Central memory CD8-positive, alpha-beta T cell (primary cell): Measurements from ENCODE around the gene FAM181A.

Source experiments
- ATAC-seq: fragments of 150-1000 bp; cut with Tn5 transposase; replicated peaks from 2 replicates; pipeline ENCODE4 v1.10.0; 2022; ENCODE audit warnings: mild to moderate bottlenecking, moderate FRiP score, moderate number of reproducible peaks; ENCODE audit not compliant: poor library complexity, severe bottlenecking; ENCODE audit errors: extremely low read depth
- DNase-seq, 2 donors: peaks; one replicate each; pipeline ENCODE4 v3.0.0; 2021; ENCODE audit warnings: low spot score in 2 of 2
- H3K27ac Mint-ChIP-seq: one replicate; pipeline ENCODE4 v1.8.0; 2022; ENCODE audit warnings: low read depth, mild to moderate bottlenecking, moderate library complexity, mixed read lengths
- H3K27me3 Mint-ChIP-seq: one replicate; pipeline ENCODE4 v1.8.0; 2022; ENCODE audit warnings: mixed read lengths
- H3K36me3 Mint-ChIP-seq: one replicate; pipeline ENCODE4 v1.8.0; 2022; ENCODE audit warnings: mild to moderate bottlenecking, moderate library complexity, mixed read lengths; ENCODE audit not compliant: insufficient read depth
- H3K4me1 Mint-ChIP-seq: one replicate; pipeline ENCODE4 v1.8.0; 2022; ENCODE audit warnings: mixed read lengths
- H3K4me3 Mint-ChIP-seq: one replicate; pipeline ENCODE4 v1.8.0; 2022; ENCODE audit warnings: mild to moderate bottlenecking, moderate library complexity, mixed read lengths
- H3K9me3 Mint-ChIP-seq: one replicate; pipeline ENCODE4 v1.8.0; 2022; ENCODE audit warnings: mixed read lengths

Gene FAM181A

GRCh38 chr14:93958567-93959238 lies 31.6 kb downstream of the FAM181A start:
- H3K4me3 Mint-ChIP-seq, result peak overlapping the region; percentile 79
- no peak for DNase-seq
- H3K36me3 Mint-ChIP-seq, result peaks cover 44% of the 10 kb centered on the region
- H3K27ac Mint-ChIP-seq, result peak overlapping the region; percentile 93
- no peaks in the 10 kb centered on the region for H3K27me3 Mint-ChIP-seq
- H3K9me3 Mint-ChIP-seq, result no peaks in the 10 kb centered on the region
- no peak for ATAC-seq
- H3K4me1 Mint-ChIP-seq, result peaks cover 94% of the 10 kb centered on the region

- peak; percentile 74 to 92 for DNase-seq
- Mint-ChIP-seq H3K9me3 (no peaks in the 10 kb centered on the region), H3K27me3 (no peaks in the 10 kb centered on the region), H3K4me3 (peak overlapping the region; percentile 79), H3K4me1 (peaks cover 93% of the 10 kb centered on the region), H3K27ac (peak overlapping the region; percentile 93), H3K36me3 (peaks cover 44% of the 10 kb centered on the region)
- peak; percentile 75 for ATAC-seq
Measured at GRCh38 chr14:93959239-93960107, 32.3 kb downstream of the FAM181A start.

GRCh38 chr14:93960108-93960475 lies 32.9 kb downstream of the FAM181A start:
- DNase-seq (no peak), ATAC-seq (no peak)
- H3K9me3 Mint-ChIP-seq, result peaks cover 6% of the 10 kb centered on the region
- H3K4me1 Mint-ChIP-seq, result peaks cover 93% of the 10 kb centered on the region
- peaks cover 40% of the 10 kb centered on the region for H3K36me3 Mint-ChIP-seq
- H3K27me3 Mint-ChIP-seq, result no peaks in the 10 kb centered on the region
- H3K27ac Mint-ChIP-seq, result peak overlapping the region; percentile 93
- peak overlapping the region; percentile 79 for H3K4me3 Mint-ChIP-seq

- H3K4me1 Mint-ChIP-seq, result peaks cover 92% of the 10 kb centered on the region
- DNase-seq (no peak), ATAC-seq (no peak)
- peak overlapping the region; percentile 93 for H3K27ac Mint-ChIP-seq
- peaks cover 6% of the 10 kb centered on the region for H3K9me3 Mint-ChIP-seq
- no peaks in the 10 kb centered on the region for H3K27me3 Mint-ChIP-seq
- H3K4me3 Mint-ChIP-seq, result peak overlapping the region; percentile 65
- H3K36me3 Mint-ChIP-seq, result peaks cover 38% of the 10 kb centered on the region
Measured at GRCh38 chr14:93960774-93961438, 33.8 kb downstream of the FAM181A start.

GRCh38 chr14:93961620-93962019 lies 34.5 kb downstream of the FAM181A start:
- no peaks in the 10 kb centered on the region for H3K27me3 Mint-ChIP-seq
- H3K36me3 Mint-ChIP-seq, result peaks cover 38% of the 10 kb centered on the region

GRCh38 chr14:93962701-93963601 lies 35.8 kb downstream of the FAM181A start:
- Mint-ChIP-seq H3K36me3 (peaks cover 33% of the 10 kb centered on the region), H3K4me1 (peaks cover 76% of the 10 kb centered on the region)

More at GRCh38 chr14:93961620-93962019, 34.5 kb downstream of the FAM181A start:
- Mint-ChIP-seq H3K27ac (peak overlapping the region; percentile 93), H3K4me3 (peak overlapping the region; percentile 65), H3K4me1 (peaks cover 89% of the 10 kb centered on the region), H3K9me3 (peaks cover 6% of the 10 kb centered on the region)
- ATAC-seq, result no peak
- no peak for DNase-seq

GRCh38 chr14:93963692-93964091 lies 36.5 kb downstream of the FAM181A start:
- ATAC-seq (no peak), DNase-seq (no peak)
- H3K36me3 Mint-ChIP-seq, result peaks cover 33% of the 10 kb centered on the region
- H3K4me1 Mint-ChIP-seq, result peaks cover 73% of the 10 kb centered on the region
- H3K27me3 Mint-ChIP-seq, result no peaks in the 10 kb centered on the region
- H3K27ac Mint-ChIP-seq, result peak overlapping the region; percentile 93
- peaks cover 6% of the 10 kb centered on the region for H3K9me3 Mint-ChIP-seq
- peak overlapping the region; percentile 65 for H3K4me3 Mint-ChIP-seq

More at GRCh38 chr14:93962701-93963601, 35.8 kb downstream of the FAM181A start:
- DNase-seq, result peak; percentile 50 to 69
- peak; percentile 66 for ATAC-seq
- peaks cover 6% of the 10 kb centered on the region for H3K9me3 Mint-ChIP-seq
- H3K27me3 Mint-ChIP-seq, result no peaks in the 10 kb centered on the region
- H3K27ac Mint-ChIP-seq, result peak overlapping the region; percentile 93
- peak overlapping the region; percentile 65 for H3K4me3 Mint-ChIP-seq

- no peak overlapping the region for H3K4me3 Mint-ChIP-seq
- peaks cover 6% of the 10 kb centered on the region for H3K9me3 Mint-ChIP-seq
- H3K4me1 Mint-ChIP-seq, result peaks cover 74% of the 10 kb centered on the region
- H3K27ac Mint-ChIP-seq, result peak overlapping the region; percentile 93
- DNase-seq (no peak), ATAC-seq (no peak)
- H3K36me3 Mint-ChIP-seq, result peaks cover 30% of the 10 kb centered on the region
- no peaks in the 10 kb centered on the region for H3K27me3 Mint-ChIP-seq
Measured at GRCh38 chr14:93964281-93964680, 37.1 kb downstream of the FAM181A start.

GRCh38 chr14:93964820-93965286 lies 37.7 kb downstream of the FAM181A start:
- Mint-ChIP-seq H3K4me1 (peaks cover 68% of the 10 kb centered on the region), H3K9me3 (peaks cover 6% of the 10 kb centered on the region), H3K27me3 (no peaks in the 10 kb centered on the region), H3K36me3 (peaks cover 26% of the 10 kb centered on the region), H3K4me3 (no peak overlapping the region), H3K27ac (peak overlapping the region; percentile 93)
- no peak for DNase-seq
- no peak for ATAC-seq

GRCh38 chr14:93965287-93965821 lies 38.2 kb downstream of the FAM181A start:
- no peaks in the 10 kb centered on the region for H3K27me3 Mint-ChIP-seq
- no peak for ATAC-seq
- H3K27ac Mint-ChIP-seq, result peak overlapping the region; percentile 93
- peaks cover 22% of the 10 kb centered on the region for H3K36me3 Mint-ChIP-seq
- DNase-seq, result no peak
- peaks cover 63% of the 10 kb centered on the region for H3K4me1 Mint-ChIP-seq
- no peak overlapping the region for H3K4me3 Mint-ChIP-seq
- peaks cover 6% of the 10 kb centered on the region for H3K9me3 Mint-ChIP-seq

GRCh38 chr14:93965946-93966474 lies 38.9 kb downstream of the FAM181A start:
- no peak for DNase-seq
- Mint-ChIP-seq H3K27ac (peak overlapping the region; percentile 93), H3K9me3 (peaks cover 6% of the 10 kb centered on the region), H3K36me3 (peaks cover 20% of the 10 kb centered on the region), H3K4me3 (no peak overlapping the region), H3K4me1 (peaks cover 66% of the 10 kb centered on the region), H3K27me3 (no peaks in the 10 kb centered on the region)
- ATAC-seq, result no peak
